Hepatocyte (in vitro differentiated cells): ENCODE measurements around the gene PDGFRB. TPM values are rescaled to one million over a fixed set of nuclear protein-coding genes. Genes with fewer than 3 reads are reported as not detected.

Experiments used
- DNase-seq: peaks from one replicate; pipeline ENCODE4 v3.0.0-alpha.2; 2016; ENCODE audit warnings: low spot score
- H2AFZ ChIP-seq: fragments of 200-600 bp; sonication (generic); 2 replicates; pipeline ENCODE4 v1.6.0; 2016; ENCODE audit warnings: antibody characterized with exemption, mild to moderate bottlenecking
- H3K27ac ChIP-seq: fragments of 200-600 bp; sonication (generic); 2 replicates; pipeline ENCODE4 v1.5.1; 2016; ENCODE audit warnings: mild to moderate bottlenecking
- H3K27me3 ChIP-seq: fragments of 200-600 bp; sonication (generic); 2 replicates; pipeline ENCODE4 v1.6.1; 2016
- H3K36me3 ChIP-seq: fragments of 200-600 bp; sonication (generic); replicated peaks from 2 replicates; pipeline ENCODE4 v1.5.1; 2016; ENCODE audit warnings: low read depth; ENCODE audit not compliant: insufficient read depth
- H3K4me1 ChIP-seq: fragments of 200-600 bp; sonication (generic); 2 replicates; pipeline ENCODE4 v1.5.1; 2016; ENCODE audit warnings: mild to moderate bottlenecking, moderate library complexity; ENCODE audit not compliant: insufficient read depth
- H3K4me2 ChIP-seq: fragments of 200-600 bp; sonication (generic); 2 replicates; pipeline ENCODE4 v1.6.0; 2016
- H3K4me3 ChIP-seq: fragments of 200-600 bp; sonication (generic); 2 replicates; pipeline ENCODE4 v1.5.1; 2016; ENCODE audit warnings: mild to moderate bottlenecking
- H3K79me2 ChIP-seq: fragments of 200-600 bp; sonication (generic); 2 replicates; pipeline ENCODE4 v1.6.0; 2017; ENCODE audit warnings: mild to moderate bottlenecking
- H3K9me2 ChIP-seq: fragments of 200-600 bp; sonication (generic); replicated peaks from 2 replicates; pipeline ENCODE4 v1.6.0; 2017; ENCODE audit warnings: mild to moderate bottlenecking; ENCODE audit not compliant: insufficient read depth
- H3K9me3 ChIP-seq: fragments of 200-600 bp; sonication (generic); 2 replicates; pipeline ENCODE4 v1.5.1; 2016; ENCODE audit warnings: low read depth, mild to moderate bottlenecking
- H4K20me1 ChIP-seq: fragments of 200-600 bp; sonication (generic); 2 replicates; pipeline ENCODE4 v1.6.0; 2016; ENCODE audit warnings: mild to moderate bottlenecking; ENCODE audit not compliant: insufficient read depth, poor library complexity, severe bottlenecking
- EZH2 ChIP-seq: fragments of 200-600 bp; sonication (generic); IDR thresholded peaks from 2 replicates; pipeline ENCODE4 v1.6.1; 2016; ENCODE audit warnings: antibody characterized with exemption, mild to moderate bottlenecking, borderline replicate concordance
- EZH2phosphoT487 ChIP-seq: fragments of 200-600 bp; sonication (generic); IDR thresholded peaks from one replicate; pipeline ENCODE4 v1.6.1; 2018; ENCODE audit warnings: antibody characterized with exemption, mild to moderate bottlenecking, low read depth, moderate library complexity; ENCODE audit not compliant: unreplicated experiment, severe bottlenecking
- WGBS: methylation state at CpG from one replicate; pipeline ENCODE4 v1.1.6; 2016; ENCODE audit warnings: low lambda C conversion rate; ENCODE audit errors: missing lambda C conversion rate; 5-methylcytosine and 5-hydroxymethylcytosine counted together
- polyA plus RNA-seq: library from polyadenylated mRNA; unstranded; fragments of >200 nt; fragmentation: Nextera tagmentation; extraction: Ambion mirVana; gene quantifications from 2 replicates; pipeline ENCODE4 v1.2.1, GENCODE V29; 2016
- total RNA-seq: library from RNA; depleted of rRNA; stranded (reverse); fragments of >200 nt; gene quantifications from 2 replicates; pipeline ENCODE4 v1.2.3, GENCODE V29; 2014
- TF ChIP-seq, protein P1 (sequence below): fragments of 200-600 bp; sonication (generic); IDR thresholded peaks from 2 replicates; pipeline ENCODE4 v1.5.1; 2016; ENCODE audit warnings: antibody characterized with exemption, mild to moderate bottlenecking; ENCODE audit not compliant: poor library complexity

Gene PDGFRB
- total and polyA plus RNA-seq, 2 experiments from 2014 or later: 55.1 to 55.2 TPM

GRCh38 chr5:150184006-150184405 is 28.4 kb upstream of the PDGFRB start:
- Histone ChIP-seq H4K20me1 (no peaks in the 10 kb centered on the region), H3K4me3 (no peak overlapping the region), H3K27me3 (peaks cover 7% of the 10 kb centered on the region), H3K4me1 (peaks cover 41% of the 10 kb centered on the region), H3K9me3 (no peaks in the 10 kb centered on the region), H3K27ac (peak overlapping the region; percentile 75), H3K9me2 (no peaks in the 10 kb centered on the region), H3K79me2 (peaks cover 4% of the 10 kb centered on the region), H3K36me3 (no peaks in the 10 kb centered on the region), H3K4me2 (no peak overlapping the region), H2AFZ (no peak overlapping the region)
- WGBS: 71% methylated on average over 2 of the region's 2 CpGs
- TF ChIP-seq, protein P1, sequence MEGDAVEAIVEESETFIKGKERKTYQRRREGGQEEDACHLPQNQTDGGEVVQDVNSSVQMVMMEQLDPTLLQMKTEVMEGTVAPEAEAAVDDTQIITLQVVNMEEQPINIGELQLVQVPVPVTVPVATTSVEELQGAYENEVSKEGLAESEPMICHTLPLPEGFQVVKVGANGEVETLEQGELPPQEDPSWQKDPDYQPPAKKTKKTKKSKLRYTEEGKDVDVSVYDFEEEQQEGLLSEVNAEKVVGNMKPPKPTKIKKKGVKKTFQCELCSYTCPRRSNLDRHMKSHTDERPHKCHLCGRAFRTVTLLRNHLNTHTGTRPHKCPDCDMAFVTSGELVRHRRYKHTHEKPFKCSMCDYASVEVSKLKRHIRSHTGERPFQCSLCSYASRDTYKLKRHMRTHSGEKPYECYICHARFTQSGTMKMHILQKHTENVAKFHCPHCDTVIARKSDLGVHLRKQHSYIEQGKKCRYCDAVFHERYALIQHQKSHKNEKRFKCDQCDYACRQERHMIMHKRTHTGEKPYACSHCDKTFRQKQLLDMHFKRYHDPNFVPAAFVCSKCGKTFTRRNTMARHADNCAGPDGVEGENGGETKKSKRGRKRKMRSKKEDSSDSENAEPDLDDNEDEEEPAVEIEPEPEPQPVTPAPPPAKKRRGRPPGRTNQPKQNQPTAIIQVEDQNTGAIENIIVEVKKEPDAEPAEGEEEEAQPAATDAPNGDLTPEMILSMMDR: no peak
- no peak for DNase-seq

GRCh38 chr5:150183436-150183835 is 27.8 kb upstream of the PDGFRB start:
- Histone ChIP-seq H2AFZ (no peak overlapping the region), H3K9me3 (no peaks in the 10 kb centered on the region), H3K27ac (peak overlapping the region; percentile 75), H3K79me2 (peaks cover 9% of the 10 kb centered on the region), H3K36me3 (no peaks in the 10 kb centered on the region), H3K9me2 (no peaks in the 10 kb centered on the region), H3K27me3 (peaks cover 3% of the 10 kb centered on the region), H3K4me1 (peaks cover 41% of the 10 kb centered on the region), H4K20me1 (no peaks in the 10 kb centered on the region), H3K4me2 (no peak overlapping the region), H3K4me3 (no peak overlapping the region)
- DNase-seq: no peak
- no peak for TF ChIP-seq EZH2
- TF ChIP-seq EZH2phosphoT487: no peak
- TF ChIP-seq, protein P1: no peak
- WGBS: 95% methylated on average over 12 of the region's 12 CpGs

GRCh38 chr5:150182774-150183173 is 27.1 kb upstream of the PDGFRB start:
- Histone ChIP-seq H3K79me2 (peaks cover 10% of the 10 kb centered on the region), H3K27me3 (no peaks in the 10 kb centered on the region), H4K20me1 (no peaks in the 10 kb centered on the region), H3K9me2 (no peaks in the 10 kb centered on the region), H3K4me2 (no peak overlapping the region), H3K36me3 (no peaks in the 10 kb centered on the region), H3K9me3 (no peaks in the 10 kb centered on the region), H3K4me3 (no peak overlapping the region), H2AFZ (no peak overlapping the region), H3K27ac (peak overlapping the region; percentile 23), H3K4me1 (peaks cover 39% of the 10 kb centered on the region)
- TF ChIP-seq, protein P1: no peak
- TF ChIP-seq EZH2phosphoT487: no peak
- no peak for TF ChIP-seq EZH2
- WGBS: 97% methylated on average over 10 of the region's 10 CpGs
- DNase-seq: no peak
